ENCODE measurements around the gene NFATC4.

DNA sequence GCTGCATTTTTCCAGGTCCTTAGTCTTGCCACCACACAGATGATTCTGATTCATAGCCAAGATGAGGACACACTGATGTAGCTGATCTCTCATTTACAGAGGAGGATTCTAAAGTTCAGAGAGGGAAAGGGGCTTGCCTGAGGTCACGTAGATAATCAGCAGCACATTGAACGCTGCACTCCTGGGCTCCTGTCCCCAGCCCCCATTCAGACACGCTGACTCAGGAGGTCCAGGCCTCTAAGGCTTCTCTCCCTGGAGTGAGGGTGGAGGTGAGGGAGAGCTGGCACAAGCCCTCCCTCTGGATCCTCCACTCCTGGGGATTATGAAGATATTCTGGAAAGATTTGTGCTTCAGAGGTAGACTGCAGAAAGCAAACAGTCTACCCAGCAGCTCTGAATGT, 10.3 kb downstream of the NFATC4 start:
- TF ChIP-seq, protein P1, sequence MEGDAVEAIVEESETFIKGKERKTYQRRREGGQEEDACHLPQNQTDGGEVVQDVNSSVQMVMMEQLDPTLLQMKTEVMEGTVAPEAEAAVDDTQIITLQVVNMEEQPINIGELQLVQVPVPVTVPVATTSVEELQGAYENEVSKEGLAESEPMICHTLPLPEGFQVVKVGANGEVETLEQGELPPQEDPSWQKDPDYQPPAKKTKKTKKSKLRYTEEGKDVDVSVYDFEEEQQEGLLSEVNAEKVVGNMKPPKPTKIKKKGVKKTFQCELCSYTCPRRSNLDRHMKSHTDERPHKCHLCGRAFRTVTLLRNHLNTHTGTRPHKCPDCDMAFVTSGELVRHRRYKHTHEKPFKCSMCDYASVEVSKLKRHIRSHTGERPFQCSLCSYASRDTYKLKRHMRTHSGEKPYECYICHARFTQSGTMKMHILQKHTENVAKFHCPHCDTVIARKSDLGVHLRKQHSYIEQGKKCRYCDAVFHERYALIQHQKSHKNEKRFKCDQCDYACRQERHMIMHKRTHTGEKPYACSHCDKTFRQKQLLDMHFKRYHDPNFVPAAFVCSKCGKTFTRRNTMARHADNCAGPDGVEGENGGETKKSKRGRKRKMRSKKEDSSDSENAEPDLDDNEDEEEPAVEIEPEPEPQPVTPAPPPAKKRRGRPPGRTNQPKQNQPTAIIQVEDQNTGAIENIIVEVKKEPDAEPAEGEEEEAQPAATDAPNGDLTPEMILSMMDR (IDR thresholded peaks at IDR 0.05), result no peak
- TF ChIP-seq EZH2 (IDR thresholded peaks at IDR 0.05; ENCODE audit: borderline replicate concordance, insufficient read depth, low read depth, low read length, poor library complexity, severe bottlenecking), result no peak

Measured in B cell (primary cell).